Measurements from ENCODE around the gene GCN1. TPM values are rescaled to one million over a fixed set of nuclear protein-coding genes. Genes with fewer than 3 reads are reported as not detected.
A peak's percentile ranks its signal among the peaks of the same experiment; 100 is the strongest.

GCN1 gene
- total RNA-seq, 6 donors from 2014 or later = 48.1 to 140 (median 69.6) TPM

DNA sequence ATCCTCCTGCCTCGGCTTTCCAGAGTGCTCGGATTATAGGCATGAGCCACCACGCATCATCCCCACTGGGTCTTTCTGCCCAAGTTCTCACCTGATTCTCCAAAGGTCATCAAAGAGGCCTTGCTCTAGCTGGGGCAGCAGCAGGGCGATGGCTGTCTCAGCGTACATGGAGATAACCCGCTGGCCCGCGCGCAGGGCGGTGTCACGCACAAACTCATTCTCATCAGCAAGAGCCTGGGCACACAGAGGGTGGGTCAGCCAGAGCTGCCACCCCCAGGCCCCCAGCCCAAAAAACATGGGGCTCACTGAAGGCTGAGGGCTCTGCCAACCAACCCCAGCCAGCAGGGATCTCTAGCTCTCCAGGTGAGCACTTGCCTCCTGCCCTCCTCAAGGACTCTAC lies 50.3 kb downstream of the GCN1 start:
- no peaks in the 10 kb centered on the region for H3K4me1 ChIP-seq
- H3K27ac ChIP-seq = no peak overlapping the region
- WGBS, 2 donors = 97 to 100% methylated on average over 5 to 11 of the region's 11 CpGs
- TF ChIP-seq, protein P1, sequence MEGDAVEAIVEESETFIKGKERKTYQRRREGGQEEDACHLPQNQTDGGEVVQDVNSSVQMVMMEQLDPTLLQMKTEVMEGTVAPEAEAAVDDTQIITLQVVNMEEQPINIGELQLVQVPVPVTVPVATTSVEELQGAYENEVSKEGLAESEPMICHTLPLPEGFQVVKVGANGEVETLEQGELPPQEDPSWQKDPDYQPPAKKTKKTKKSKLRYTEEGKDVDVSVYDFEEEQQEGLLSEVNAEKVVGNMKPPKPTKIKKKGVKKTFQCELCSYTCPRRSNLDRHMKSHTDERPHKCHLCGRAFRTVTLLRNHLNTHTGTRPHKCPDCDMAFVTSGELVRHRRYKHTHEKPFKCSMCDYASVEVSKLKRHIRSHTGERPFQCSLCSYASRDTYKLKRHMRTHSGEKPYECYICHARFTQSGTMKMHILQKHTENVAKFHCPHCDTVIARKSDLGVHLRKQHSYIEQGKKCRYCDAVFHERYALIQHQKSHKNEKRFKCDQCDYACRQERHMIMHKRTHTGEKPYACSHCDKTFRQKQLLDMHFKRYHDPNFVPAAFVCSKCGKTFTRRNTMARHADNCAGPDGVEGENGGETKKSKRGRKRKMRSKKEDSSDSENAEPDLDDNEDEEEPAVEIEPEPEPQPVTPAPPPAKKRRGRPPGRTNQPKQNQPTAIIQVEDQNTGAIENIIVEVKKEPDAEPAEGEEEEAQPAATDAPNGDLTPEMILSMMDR (IDR thresholded peaks at IDR 0.05) = no peak
- no peak for TF ChIP-seq POLR2AphosphoS5 (IDR thresholded peaks at IDR 0.05)
- no peak for TF ChIP-seq POLR2A (IDR thresholded peaks at IDR 0.05)
- no peak for TF ChIP-seq EP300 (IDR thresholded peaks at IDR 0.05)
- H3K27me3 ChIP-seq = no peaks in the 10 kb centered on the region
- no peaks in the 10 kb centered on the region for H3K9me3 ChIP-seq
- peaks cover 61 to 100% (median 96%) of the 10 kb centered on the region in 4 donors for H3K36me3 ChIP-seq
- peak in 1 of 2 donors; percentile 77 for DNase-seq
- ATAC-seq (ENCODE audit: low FRiP score in 2 of 2) = no peak
- no peak overlapping the region for H3K4me3 ChIP-seq

- no peak for ATAC-seq (ENCODE audit: low FRiP score in 2 of 2)
- Histone ChIP-seq H3K27ac (no peak overlapping the region), H3K36me3 (peaks cover 62 to 100% (median 97%) of the 10 kb centered on the region in 4 donors)
Measured at GRCh38 chr12:120142231-120142877, 52.2 kb downstream of the GCN1 start.

DNA sequence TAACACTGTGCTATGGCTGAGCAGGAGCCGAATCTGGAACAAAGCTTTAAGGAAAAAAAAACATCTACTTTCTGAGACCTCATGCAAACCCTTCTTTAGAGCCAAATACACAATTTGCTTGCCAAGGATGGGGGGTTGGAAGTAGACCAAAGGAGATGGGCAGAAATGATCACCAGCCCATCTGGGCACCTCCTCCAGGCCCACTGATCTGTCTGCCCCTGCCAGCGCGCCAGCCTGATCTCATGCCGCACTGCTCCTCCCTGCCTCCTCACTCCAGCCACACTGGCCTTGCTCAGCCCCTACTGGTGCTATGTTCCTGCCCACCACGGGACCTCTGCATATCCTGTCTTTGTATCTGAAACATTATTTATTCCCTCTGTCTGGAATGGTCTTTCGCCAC lies 53.2 kb downstream of the GCN1 start:
- TF ChIP-seq POLR2A (IDR thresholded peaks at IDR 0.05) (no peak), EP300 (IDR thresholded peaks at IDR 0.05) (no peak), POLR2AphosphoS5 (IDR thresholded peaks at IDR 0.05) (no peak)
- TF ChIP-seq, protein P1 (IDR thresholded peaks at IDR 0.05) = no peak
- no peak for DNase-seq

More at GRCh38 chr12:120142231-120142877, 52.2 kb downstream of the GCN1 start:
- TF ChIP-seq POLR2A (IDR thresholded peaks at IDR 0.05) = no peak
- TF ChIP-seq EP300 (IDR thresholded peaks at IDR 0.05) = no peak
- TF ChIP-seq POLR2AphosphoS5 (IDR thresholded peaks at IDR 0.05) = no peak
- TF ChIP-seq, protein P1 (IDR thresholded peaks at IDR 0.05) = no peak
- DNase-seq = no peak
- H3K27me3 ChIP-seq = no peaks in the 10 kb centered on the region
- H3K9me3 ChIP-seq = no peaks in the 10 kb centered on the region
- no peaks in the 10 kb centered on the region for H3K4me1 ChIP-seq
- 92 to 98% methylated on average over 9 to 13 of the region's 14 CpGs for WGBS, 2 donors
- H3K4me3 ChIP-seq = no peak overlapping the region

GRCh38 chr12:120140603-120141002 lies 53.9 kb downstream of the GCN1 start:
- no peaks in the 10 kb centered on the region for H3K4me1 ChIP-seq
- no peak overlapping the region for H3K4me3 ChIP-seq
- H3K36me3 ChIP-seq = peaks cover 75 to 100% (median 97%) of the 10 kb centered on the region in 4 donors
- TF ChIP-seq POLR2AphosphoS5 (IDR thresholded peaks at IDR 0.05) = no peak
- TF ChIP-seq, protein P1 (IDR thresholded peaks at IDR 0.05) = no peak
- no peak for TF ChIP-seq POLR2A (IDR thresholded peaks at IDR 0.05)
- TF ChIP-seq EP300 (IDR thresholded peaks at IDR 0.05) = no peak
- DNase-seq = no peak
- WGBS, 2 donors = 90 to 97% methylated on average over 7 to 9 of the region's 9 CpGs
- no peak overlapping the region for H3K27ac ChIP-seq
- no peaks in the 10 kb centered on the region for H3K27me3 ChIP-seq
- H3K9me3 ChIP-seq = no peaks in the 10 kb centered on the region
- no peak for ATAC-seq (ENCODE audit: low FRiP score in 2 of 2)

More for the DNA sequence above, 53.2 kb downstream of the GCN1 start:
- ATAC-seq (ENCODE audit: low FRiP score in 2 of 2) = no peak
- WGBS, 2 donors = 92 to 96% methylated on average over 6 of the region's 6 CpGs
- H3K27me3 ChIP-seq = no peaks in the 10 kb centered on the region
- no peak overlapping the region for H3K4me3 ChIP-seq
- H3K27ac ChIP-seq = no peak overlapping the region
- peaks cover 68 to 100% (median 97%) of the 10 kb centered on the region in 4 donors for H3K36me3 ChIP-seq
- H3K4me1 ChIP-seq = no peaks in the 10 kb centered on the region
- no peaks in the 10 kb centered on the region for H3K9me3 ChIP-seq

DNA sequence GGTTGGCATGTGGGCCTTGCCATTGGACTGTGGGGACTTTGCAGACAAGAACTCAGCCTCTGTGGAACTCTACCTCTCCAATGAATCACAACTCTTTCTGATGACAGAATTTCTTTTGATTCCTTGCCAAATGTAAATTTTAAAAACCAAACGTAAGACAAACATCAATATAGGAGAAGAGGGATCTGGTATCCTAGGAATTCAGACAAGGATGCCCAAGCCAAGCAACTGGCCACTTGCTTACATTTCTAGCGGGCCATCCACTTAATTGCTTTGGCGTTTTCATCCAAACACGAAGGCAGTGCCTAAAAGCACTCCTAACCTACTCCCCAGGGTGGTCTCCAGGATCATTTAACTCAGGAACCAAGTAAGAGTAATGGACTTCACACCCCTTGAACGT lies 54.6 kb downstream of the GCN1 start:
- Histone ChIP-seq H3K4me3 (no peak overlapping the region), H3K4me1 (no peaks in the 10 kb centered on the region), H3K36me3 (peaks cover 80 to 100% (median 98%) of the 10 kb centered on the region in 4 donors), H3K27me3 (no peaks in the 10 kb centered on the region), H3K9me3 (no peaks in the 10 kb centered on the region), H3K27ac (no peak overlapping the region)
- 76 to 78% methylated on average over 5 of the region's 5 CpGs for WGBS, 2 donors
- ATAC-seq (ENCODE audit: low FRiP score in 2 of 2) (no peak), DNase-seq (no peak)
- TF ChIP-seq POLR2AphosphoS5 (IDR thresholded peaks at IDR 0.05) (no peak), POLR2A (IDR thresholded peaks at IDR 0.05) (no peak), EP300 (IDR thresholded peaks at IDR 0.05) (no peak)
- TF ChIP-seq, protein P1 (IDR thresholded peaks at IDR 0.05) = no peak

Measured in upper lobe of left lung (tissue), 6 donors.